HTR-8/SVneo (cell line): ENCODE results near the gene DERL3.

Source experiments
- DNase-seq: peaks from one replicate; pipeline ENCODE4 v3.0.0; 2011; ENCODE audit warnings: low spot score, mixed read lengths; ENCODE audit not compliant: insufficient read length
- FAIRE-seq: peaks from 2 replicates; lab custom pipeline; 2011; peaks lifted over from hg19 to GRCh38; lab: Jason Lieb, UNC

Gene DERL3

GRCh38 chr22:23786261-23786710 lies 52.5 kb downstream of the DERL3 start:
- no peak for DNase-seq
- no peak for FAIRE-seq
